RWPE2 (cell line): ENCODE data around the gene TMEM272.

Source experiments
- ATAC-seq: fragments of 200-7000 bp; cut with Tn5 transposase; 3 replicates; pipeline ENCODE4 v1.9.1; 2021; ENCODE audit warnings: low read depth
- DNase-seq: peaks from one replicate; pipeline ENCODE4 v3.0.0-alpha.2; 2020; ENCODE audit warnings: low spot score
- H3K27ac ChIP-seq: fragments of 450-650 bp; 2 replicates; pipeline ENCODE4 v1.5.1; 2017; ENCODE audit warnings: mild to moderate bottlenecking; ENCODE audit not compliant: poor library complexity, severe bottlenecking
- H3K27me3 ChIP-seq: fragments of 250-450 bp; sonication (Bioruptor Pico); 2 replicates; pipeline ENCODE4 v1.5.1; 2021; ENCODE audit warnings: mild to moderate bottlenecking, moderate library complexity; ENCODE audit not compliant: insufficient read depth, poor library complexity, severe bottlenecking
- H3K36me3 ChIP-seq: fragments of 250-450 bp; sonication (Bioruptor Pico); 2 replicates; pipeline ENCODE4 v1.5.1; 2020; ENCODE audit warnings: low read depth, mild to moderate bottlenecking, moderate library complexity
- H3K4me1 ChIP-seq: fragments of 250-450 bp; sonication (Bioruptor Pico); 2 replicates; pipeline ENCODE4 v1.5.1; 2021; ENCODE audit warnings: mild to moderate bottlenecking, moderate library complexity; ENCODE audit not compliant: insufficient read depth, poor library complexity, severe bottlenecking
- H3K4me3 ChIP-seq: fragments of 250-450 bp; sonication (Bioruptor Pico); 2 replicates; pipeline ENCODE4 v1.5.1; 2021; ENCODE audit warnings: mild to moderate bottlenecking, moderate library complexity; ENCODE audit not compliant: severe bottlenecking
- H3K9me3 ChIP-seq: fragments of 250-450 bp; sonication (Bioruptor Pico); 2 replicates; pipeline ENCODE4 v1.5.1; 2021; ENCODE audit warnings: mild to moderate bottlenecking, moderate library complexity; ENCODE audit not compliant: severe bottlenecking
- TF ChIP-seq, protein P1 (sequence below): fragments of 450-650 bp; IDR thresholded peaks from one replicate; pipeline ENCODE4 v1.5.1; 2017; ENCODE audit warnings: mild to moderate bottlenecking, moderate library complexity; ENCODE audit not compliant: poor library complexity, severe bottlenecking

The TMEM272 gene

DNA sequence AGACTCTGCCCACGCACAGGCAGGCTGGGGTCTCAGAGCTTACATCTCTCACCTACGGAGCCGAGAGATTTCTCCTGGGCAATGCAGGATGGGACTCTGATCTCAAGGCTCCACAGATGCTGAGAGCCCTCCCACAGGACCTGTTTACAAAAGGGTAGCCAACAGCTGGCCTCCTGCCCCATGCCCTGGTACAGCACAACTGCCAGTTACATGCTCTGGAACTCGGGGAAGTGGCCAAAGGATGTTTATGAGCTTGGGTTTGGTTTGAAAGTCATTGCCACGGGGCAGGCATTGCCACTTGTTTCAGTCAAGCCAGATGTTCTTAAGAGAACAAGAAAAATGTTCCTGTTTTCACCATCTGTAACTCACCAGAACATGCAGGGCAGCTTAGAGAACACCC lies 44.5 kb downstream of the TMEM272 start:
- Histone ChIP-seq H3K27me3 (no peaks in the 10 kb centered on the region), H3K27ac (no peak overlapping the region), H3K36me3 (no peaks in the 10 kb centered on the region), H3K9me3 (no peaks in the 10 kb centered on the region), H3K4me1 (peaks cover 21% of the 10 kb centered on the region), H3K4me3 (no peak overlapping the region)
- no peak for ATAC-seq
- DNase-seq, result no peak
- TF ChIP-seq, protein P1, sequence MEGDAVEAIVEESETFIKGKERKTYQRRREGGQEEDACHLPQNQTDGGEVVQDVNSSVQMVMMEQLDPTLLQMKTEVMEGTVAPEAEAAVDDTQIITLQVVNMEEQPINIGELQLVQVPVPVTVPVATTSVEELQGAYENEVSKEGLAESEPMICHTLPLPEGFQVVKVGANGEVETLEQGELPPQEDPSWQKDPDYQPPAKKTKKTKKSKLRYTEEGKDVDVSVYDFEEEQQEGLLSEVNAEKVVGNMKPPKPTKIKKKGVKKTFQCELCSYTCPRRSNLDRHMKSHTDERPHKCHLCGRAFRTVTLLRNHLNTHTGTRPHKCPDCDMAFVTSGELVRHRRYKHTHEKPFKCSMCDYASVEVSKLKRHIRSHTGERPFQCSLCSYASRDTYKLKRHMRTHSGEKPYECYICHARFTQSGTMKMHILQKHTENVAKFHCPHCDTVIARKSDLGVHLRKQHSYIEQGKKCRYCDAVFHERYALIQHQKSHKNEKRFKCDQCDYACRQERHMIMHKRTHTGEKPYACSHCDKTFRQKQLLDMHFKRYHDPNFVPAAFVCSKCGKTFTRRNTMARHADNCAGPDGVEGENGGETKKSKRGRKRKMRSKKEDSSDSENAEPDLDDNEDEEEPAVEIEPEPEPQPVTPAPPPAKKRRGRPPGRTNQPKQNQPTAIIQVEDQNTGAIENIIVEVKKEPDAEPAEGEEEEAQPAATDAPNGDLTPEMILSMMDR, result no peak

DNA sequence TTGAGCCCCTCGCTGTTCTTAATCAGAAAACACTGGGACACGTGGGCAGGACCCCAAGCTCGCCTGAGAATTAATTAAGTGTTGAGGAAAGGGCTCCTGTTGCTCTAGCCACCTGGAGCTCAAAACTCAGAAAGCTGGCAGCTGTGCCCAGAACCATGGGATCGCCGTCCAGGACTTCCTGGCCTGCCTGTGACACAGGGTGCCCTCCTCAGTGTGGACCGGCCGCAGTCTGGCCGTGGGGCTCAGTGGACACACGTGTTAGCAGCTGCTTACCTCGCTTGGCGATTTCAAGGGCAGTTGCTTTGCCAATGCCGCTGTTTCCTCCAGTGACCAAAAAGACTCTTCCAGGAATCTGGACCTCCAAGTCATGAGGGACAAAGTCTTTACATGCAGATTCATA lies 45.7 kb downstream of the TMEM272 start:
- ATAC-seq (no peak), DNase-seq (no peak)
- Histone ChIP-seq H3K27me3 (no peaks in the 10 kb centered on the region), H3K27ac (no peak overlapping the region), H3K9me3 (no peaks in the 10 kb centered on the region), H3K4me1 (peaks cover 21% of the 10 kb centered on the region), H3K4me3 (no peak overlapping the region), H3K36me3 (no peaks in the 10 kb centered on the region)
- TF ChIP-seq, protein P1, result no peak

DNA sequence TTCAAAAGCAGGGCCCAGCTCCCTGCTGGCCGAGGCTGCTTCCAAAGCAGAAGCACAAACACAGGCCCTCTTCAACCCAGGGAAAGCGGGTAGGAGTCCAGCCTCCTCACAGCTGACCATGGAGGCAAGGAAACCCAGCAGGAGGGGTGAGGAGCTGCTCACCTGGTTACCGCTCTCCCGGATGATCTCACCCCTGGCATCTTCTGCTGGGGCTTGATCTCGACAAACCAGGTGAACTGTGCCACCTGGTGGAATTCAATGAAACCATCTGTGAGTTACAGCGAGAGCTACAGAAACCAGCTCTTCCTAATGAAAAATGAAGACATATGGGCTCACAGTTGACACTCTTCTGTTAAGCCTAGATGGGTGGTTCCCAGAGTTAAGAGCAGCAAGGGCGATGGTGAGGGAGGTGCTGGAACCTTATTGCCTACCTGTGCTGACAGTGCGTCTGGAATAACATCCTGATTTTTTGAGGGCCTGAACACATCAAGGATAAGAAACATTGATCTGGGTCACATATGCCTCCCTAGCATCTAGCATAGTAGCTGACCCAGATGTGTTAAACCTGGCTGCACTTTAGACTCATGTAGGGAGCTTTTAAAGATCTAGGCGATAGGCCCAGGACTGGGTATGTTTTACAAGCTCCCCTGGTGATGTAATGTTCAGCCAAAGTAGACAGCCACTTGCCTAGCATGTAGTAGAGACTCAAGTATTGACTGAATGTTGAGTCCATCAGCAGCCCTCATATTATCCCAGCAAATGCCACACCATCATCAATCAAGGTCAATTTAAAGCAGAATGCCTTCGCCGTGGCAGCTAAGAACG lies 47.1 kb downstream of the TMEM272 start:
- ATAC-seq (peak; percentile 73), DNase-seq (no peak)
- TF ChIP-seq, protein P1, result peak; percentile 73
- Histone ChIP-seq H3K4me3 (no peak overlapping the region), H3K27me3 (no peaks in the 10 kb centered on the region), H3K36me3 (no peaks in the 10 kb centered on the region), H3K4me1 (peaks cover 21% of the 10 kb centered on the region), H3K27ac (no peak overlapping the region), H3K9me3 (no peaks in the 10 kb centered on the region)

DNA sequence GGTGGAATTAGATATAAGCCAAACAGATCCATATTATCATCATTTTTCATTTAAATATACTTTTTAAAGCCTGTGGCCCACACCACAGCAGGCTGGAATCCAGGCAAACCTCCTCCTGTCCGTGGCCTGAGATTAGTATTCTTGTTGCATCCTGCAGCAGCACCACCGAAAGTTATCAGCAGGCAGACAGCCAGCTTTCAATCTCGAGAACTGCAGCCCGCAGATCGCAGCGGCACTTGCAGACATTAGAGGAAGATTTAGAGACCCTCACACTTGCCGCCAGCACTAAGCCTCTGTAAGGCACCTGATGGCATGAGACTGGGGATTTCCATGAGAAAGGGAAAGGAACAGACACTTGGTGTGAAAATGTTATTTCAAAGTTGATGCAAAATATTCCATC lies 48.4 kb downstream of the TMEM272 start:
- H3K27ac ChIP-seq, result no peak overlapping the region
- H3K9me3 ChIP-seq, result no peaks in the 10 kb centered on the region
- TF ChIP-seq, protein P1, result no peak
- DNase-seq, result no peak
- H3K4me1 ChIP-seq, result peaks cover 8% of the 10 kb centered on the region
- no peaks in the 10 kb centered on the region for H3K27me3 ChIP-seq
- no peak overlapping the region for H3K4me3 ChIP-seq
- no peaks in the 10 kb centered on the region for H3K36me3 ChIP-seq
- ATAC-seq, result no peak

DNA sequence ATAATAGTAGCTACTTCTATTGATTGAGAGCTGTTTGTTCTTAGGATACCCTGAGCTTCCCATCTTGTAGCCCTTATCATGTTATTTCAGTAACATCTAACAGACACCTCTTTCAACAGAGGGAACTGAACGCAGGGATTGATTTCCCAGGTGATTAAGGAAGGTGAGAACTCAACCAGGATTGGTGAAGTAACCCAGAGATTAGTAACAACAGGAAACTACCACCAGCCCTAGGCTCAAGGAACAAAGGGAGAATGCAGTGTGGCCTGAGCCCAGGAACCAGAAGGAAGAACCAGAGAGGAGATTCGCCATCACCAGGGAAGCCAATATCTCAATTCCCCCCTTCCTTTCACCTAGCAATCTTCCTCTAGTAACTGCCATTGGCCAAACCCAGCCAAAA lies 49.6 kb downstream of the TMEM272 start:
- no peaks in the 10 kb centered on the region for H3K9me3 ChIP-seq
- no peak for DNase-seq
- H3K36me3 ChIP-seq, result no peaks in the 10 kb centered on the region
- no peak overlapping the region for H3K27ac ChIP-seq
- no peak overlapping the region for H3K4me3 ChIP-seq
- TF ChIP-seq, protein P1, result no peak
- peaks cover 7% of the 10 kb centered on the region for H3K4me1 ChIP-seq
- H3K27me3 ChIP-seq, result no peaks in the 10 kb centered on the region
- no peak for ATAC-seq
